Measurements from ENCODE around the gene DOCK2. TPM values are rescaled to one million over a fixed set of nuclear protein-coding genes. Genes with fewer than 3 reads are reported as not detected.

Gene DOCK2
- polyA plus RNA-seq, 1 experiment: 2.0 TPM

GRCh38 chr5:170110403-170111087 is 473.5 kb downstream of the DOCK2 start:
- ChIA-PET POLR2A (no interaction called here), CTCF (interaction anchor here (4.3 kb wide), 1 partner anchor 10 kb away, joined by 18 read pairs; no protein-coding TSS in a partner anchor)
- TF ChIP-seq CTCF (IDR thresholded peaks at IDR 0.05; ENCODE audit: insufficient read depth, low read depth, low read length): no peak
- H3K36me3 ChIP-seq (ENCODE audit: control insufficient read depth, insufficient read depth, low read length): no peaks in the 10 kb centered on the region
- DNase-seq (ENCODE audit: low read depth): no peak
- H3K27me3 ChIP-seq (ENCODE audit: control insufficient read depth, insufficient read depth, low read length): peaks cover 2% of the 10 kb centered on the region; the same call in 1 of the 2 replicates
- no peak overlapping the region for H3K4me3 ChIP-seq (ENCODE audit: low read depth, low read length)

GRCh38 chr5:170111088-170111785 is 474.2 kb downstream of the DOCK2 start:
- ChIA-PET CTCF (interaction anchor here (4.3 kb wide), 1 partner anchor 11 kb away, joined by 18 read pairs; no protein-coding TSS in a partner anchor), POLR2A (no interaction called here)
- no peak for TF ChIP-seq CTCF (IDR thresholded peaks at IDR 0.05; ENCODE audit: insufficient read depth, low read depth, low read length)
- no peak for DNase-seq (ENCODE audit: low read depth)
- Histone ChIP-seq H3K27me3 (ENCODE audit: control insufficient read depth, insufficient read depth, low read length) (peaks cover 2% of the 10 kb centered on the region; the same call in 1 of the 2 replicates), H3K36me3 (ENCODE audit: control insufficient read depth, insufficient read depth, low read length) (no peaks in the 10 kb centered on the region), H3K4me3 (ENCODE audit: low read depth, low read length) (no peak overlapping the region)

DNA sequence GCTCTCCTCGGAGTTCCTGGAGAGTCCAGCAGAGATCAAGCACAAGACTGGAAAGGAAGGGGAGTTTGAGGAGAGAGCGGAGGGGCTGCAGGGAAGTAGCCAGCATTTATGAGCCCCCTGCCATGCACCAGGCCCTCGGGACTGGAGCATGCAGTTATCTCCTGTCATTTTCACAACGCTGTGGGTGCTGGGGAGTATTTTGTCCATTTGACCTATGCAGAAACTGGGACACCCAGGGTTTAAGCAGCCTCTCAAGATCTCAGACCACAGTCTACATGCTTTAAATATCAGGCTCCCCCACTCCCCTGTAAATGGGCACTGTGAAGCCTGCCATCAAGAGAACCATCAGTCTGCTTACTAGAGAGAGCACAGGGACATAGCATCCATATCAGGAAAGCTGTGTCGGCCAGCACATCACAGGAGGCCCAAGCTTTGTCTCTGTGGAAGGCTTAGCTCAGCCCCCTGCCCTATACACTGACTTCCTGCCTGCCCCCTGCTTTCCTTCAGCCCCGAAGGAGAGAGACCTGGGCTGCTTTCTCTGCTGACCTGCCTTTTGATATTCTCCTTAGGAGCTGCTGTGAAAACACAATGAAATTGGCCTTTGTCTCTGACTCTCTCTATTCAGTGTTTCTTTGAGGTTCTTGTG is 475.9 kb downstream of the DOCK2 start:
- H3K27me3 ChIP-seq (ENCODE audit: control insufficient read depth, insufficient read depth, low read length): peaks cover 2% of the 10 kb centered on the region; the same call in 1 of the 2 replicates
- no peaks in the 10 kb centered on the region for H3K36me3 ChIP-seq (ENCODE audit: control insufficient read depth, insufficient read depth, low read length)
- H3K4me3 ChIP-seq (ENCODE audit: low read depth, low read length): no peak overlapping the region
- ChIA-PET POLR2A (no interaction called here), CTCF (no interaction called here)
- no peak for TF ChIP-seq CTCF (IDR thresholded peaks at IDR 0.05; ENCODE audit: insufficient read depth, low read depth, low read length)
- no peak for DNase-seq (ENCODE audit: low read depth)

GRCh38 chr5:170113522-170113900 is 476.4 kb downstream of the DOCK2 start:
- ChIA-PET POLR2A (no interaction called here), CTCF (no interaction called here)
- Histone ChIP-seq H3K27me3 (ENCODE audit: control insufficient read depth, insufficient read depth, low read length) (peaks cover 2% of the 10 kb centered on the region; the same call in 1 of the 2 replicates), H3K36me3 (ENCODE audit: control insufficient read depth, insufficient read depth, low read length) (no peaks in the 10 kb centered on the region), H3K4me3 (ENCODE audit: low read depth, low read length) (no peak overlapping the region)
- no peak for DNase-seq (ENCODE audit: low read depth)
- TF ChIP-seq CTCF (IDR thresholded peaks at IDR 0.05; ENCODE audit: insufficient read depth, low read depth, low read length): no peak

GRCh38 chr5:170114271-170114670 is 477.2 kb downstream of the DOCK2 start:
- H3K36me3 ChIP-seq (ENCODE audit: control insufficient read depth, insufficient read depth, low read length): no peaks in the 10 kb centered on the region
- DNase-seq (ENCODE audit: low read depth): no peak
- H3K27me3 ChIP-seq (ENCODE audit: control insufficient read depth, insufficient read depth, low read length): peaks cover 2% of the 10 kb centered on the region; the same call in 1 of the 2 replicates
- ChIA-PET POLR2A (no interaction called here), CTCF (no interaction called here)
- no peak for TF ChIP-seq CTCF (IDR thresholded peaks at IDR 0.05; ENCODE audit: insufficient read depth, low read depth, low read length)
- H3K4me3 ChIP-seq (ENCODE audit: low read depth, low read length): no peak overlapping the region
